Measurements from ENCODE around the gene CTDSP1. TPM values are rescaled to one million over a fixed set of nuclear protein-coding genes. Genes with fewer than 3 reads are reported as not detected.
A peak's percentile ranks its signal among the peaks of the same experiment; 100 is the strongest.

Gene CTDSP1
- total and polyA plus RNA-seq, 8 donors: 43.3 to 188 (median 108) TPM

DNA sequence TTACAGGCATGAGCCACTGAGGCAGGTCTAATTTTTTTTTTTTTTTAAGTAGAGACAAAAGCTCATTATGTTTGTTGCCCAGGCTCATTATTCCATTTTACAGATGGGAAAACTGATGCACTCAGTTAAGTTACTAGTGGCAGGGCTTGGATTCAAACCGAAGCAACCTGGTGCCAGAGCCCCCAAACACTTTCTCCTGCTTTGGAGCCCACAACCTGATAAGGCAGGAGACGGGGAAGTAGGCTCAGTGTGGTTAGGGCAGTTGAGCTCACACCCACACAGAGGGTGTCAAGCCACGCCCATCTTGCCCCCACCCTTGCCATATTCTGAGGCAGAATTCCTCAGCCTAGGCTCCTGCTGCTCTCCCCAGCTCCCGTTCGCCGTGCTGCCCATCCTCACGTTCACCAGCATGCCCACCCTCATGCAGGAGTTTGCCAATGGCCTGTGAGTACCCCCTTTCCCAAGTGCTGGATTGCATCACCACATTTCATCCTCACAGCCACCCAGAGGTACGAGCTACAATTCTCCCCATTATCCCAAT, 5.8 kb upstream of the CTDSP1 start:
- TF ChIP-seq POLR2AphosphoS5 (IDR thresholded peaks at IDR 0.05) (no peak), EP300 (IDR thresholded peaks at IDR 0.05) (no peak), POLR2A (IDR thresholded peaks at IDR 0.05) (no peak)
- TF ChIP-seq, protein P1, sequence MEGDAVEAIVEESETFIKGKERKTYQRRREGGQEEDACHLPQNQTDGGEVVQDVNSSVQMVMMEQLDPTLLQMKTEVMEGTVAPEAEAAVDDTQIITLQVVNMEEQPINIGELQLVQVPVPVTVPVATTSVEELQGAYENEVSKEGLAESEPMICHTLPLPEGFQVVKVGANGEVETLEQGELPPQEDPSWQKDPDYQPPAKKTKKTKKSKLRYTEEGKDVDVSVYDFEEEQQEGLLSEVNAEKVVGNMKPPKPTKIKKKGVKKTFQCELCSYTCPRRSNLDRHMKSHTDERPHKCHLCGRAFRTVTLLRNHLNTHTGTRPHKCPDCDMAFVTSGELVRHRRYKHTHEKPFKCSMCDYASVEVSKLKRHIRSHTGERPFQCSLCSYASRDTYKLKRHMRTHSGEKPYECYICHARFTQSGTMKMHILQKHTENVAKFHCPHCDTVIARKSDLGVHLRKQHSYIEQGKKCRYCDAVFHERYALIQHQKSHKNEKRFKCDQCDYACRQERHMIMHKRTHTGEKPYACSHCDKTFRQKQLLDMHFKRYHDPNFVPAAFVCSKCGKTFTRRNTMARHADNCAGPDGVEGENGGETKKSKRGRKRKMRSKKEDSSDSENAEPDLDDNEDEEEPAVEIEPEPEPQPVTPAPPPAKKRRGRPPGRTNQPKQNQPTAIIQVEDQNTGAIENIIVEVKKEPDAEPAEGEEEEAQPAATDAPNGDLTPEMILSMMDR (IDR thresholded peaks at IDR 0.05): no peak
- no peak overlapping the region for H3K4me3 ChIP-seq
- no peaks in the 10 kb centered on the region for H3K27me3 ChIP-seq
- peaks cover 0 to 5% (median 0%) of the 10 kb centered on the region in 4 donors for H3K36me3 ChIP-seq
- peak overlapping the region in 1 of 5 donors; percentile 100 for H3K27ac ChIP-seq
- H3K4me1 ChIP-seq: peaks cover 20 to 47% (median 34%) of the 10 kb centered on the region in 4 donors
- DNase-seq: no peak
- 50 to 61% (median 59%) methylated on average over 8 of the region's 8 CpGs for WGBS, 5 donors
- intact Hi-C loops (cut with DNase I; ENCODE audit: low total_unique reads): loop anchor here (10.0 kb wide), 1 partner anchor 89 kb away; no protein-coding TSS in a partner anchor
- no peaks in the 10 kb centered on the region for H3K9me3 ChIP-seq

DNA sequence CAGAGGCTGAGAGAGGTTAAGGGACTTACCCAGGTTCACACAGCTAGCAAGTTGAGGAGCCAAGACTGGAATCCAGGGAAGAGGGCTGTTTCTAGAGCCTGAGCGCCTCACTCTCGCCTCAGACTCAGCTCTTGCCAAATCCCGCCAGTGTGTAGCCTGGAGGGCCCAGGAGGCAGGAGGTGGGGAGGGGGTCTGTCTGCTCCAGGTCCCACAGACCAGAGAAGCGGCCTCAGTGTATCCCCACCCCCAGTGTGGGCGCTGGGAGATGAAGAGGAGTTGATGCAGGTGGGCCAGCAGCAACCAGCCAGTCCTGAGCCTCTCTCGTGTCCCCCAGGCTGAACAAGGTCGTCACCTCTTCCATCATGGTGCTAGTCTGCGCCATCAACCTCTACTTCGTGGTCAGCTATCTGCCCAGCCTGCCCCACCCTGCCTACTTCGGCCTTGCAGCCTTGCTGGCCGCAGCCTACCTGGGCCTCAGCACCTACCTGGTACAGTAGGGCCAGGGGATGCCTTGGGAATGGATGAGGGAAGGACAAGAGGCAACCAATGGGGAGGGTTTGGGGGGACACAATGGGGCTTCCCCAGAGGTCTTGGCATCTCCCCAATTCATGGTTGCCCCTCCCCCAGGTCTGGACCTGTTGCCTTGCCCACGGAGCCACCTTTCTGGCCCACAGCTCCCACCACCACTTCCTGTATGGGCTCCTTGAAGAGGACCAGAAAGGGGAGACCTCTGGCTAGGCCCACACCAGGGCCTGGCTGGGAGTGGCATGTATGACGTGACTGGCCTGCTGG, 5.2 kb upstream of the CTDSP1 start:
- WGBS, 5 donors: 76 to 81% (median 77%) methylated on average over 10 to 13 of the region's 13 CpGs
- H3K27ac ChIP-seq: peak overlapping the region; percentile 20 to 100 (median 98)

DNA sequence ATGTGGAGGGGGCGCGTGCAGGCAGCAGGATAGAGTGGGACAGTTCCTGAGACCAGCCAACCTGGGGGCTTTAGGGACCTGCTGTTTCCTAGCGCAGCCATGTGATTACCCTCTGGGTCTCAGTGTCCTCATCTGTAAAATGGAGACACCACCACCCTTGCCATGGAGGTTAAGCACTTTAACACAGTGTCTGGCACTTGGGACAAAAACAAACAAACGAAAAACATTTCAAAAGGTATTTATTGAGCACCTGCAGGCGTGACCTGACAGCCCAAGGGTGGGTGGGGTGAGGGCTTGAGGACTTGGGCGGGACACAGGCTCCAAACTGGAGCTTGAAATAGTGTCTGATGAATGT, 4.6 kb upstream of the CTDSP1 start:
- DNase-seq: no peak
- H3K27ac ChIP-seq: peak overlapping the region; percentile 20 to 100 (median 100)
- intact Hi-C loops (cut with DNase I; ENCODE audit: low total_unique reads): loop anchor here (10.0 kb wide), 1 partner anchor 90 kb away; no protein-coding TSS in a partner anchor
- peaks cover 24 to 50% (median 37%) of the 10 kb centered on the region in 4 donors for H3K4me1 ChIP-seq
- peaks cover 0 to 2% (median 0%) of the 10 kb centered on the region in 4 donors for H3K36me3 ChIP-seq
- peak overlapping the region in 2 of 4 donors; percentile 74 to 94 for H3K4me3 ChIP-seq
- no peaks in the 10 kb centered on the region for H3K27me3 ChIP-seq
- no peaks in the 10 kb centered on the region for H3K9me3 ChIP-seq
- no peak for TF ChIP-seq POLR2A (IDR thresholded peaks at IDR 0.05)
- TF ChIP-seq POLR2AphosphoS5 (IDR thresholded peaks at IDR 0.05): no peak
- TF ChIP-seq, protein P1 (IDR thresholded peaks at IDR 0.05): no peak
- no peak for TF ChIP-seq EP300 (IDR thresholded peaks at IDR 0.05)
- 71 to 91% (median 87%) methylated on average over 6 of the region's 6 CpGs for WGBS, 5 donors

More for the DNA sequence above, 5.2 kb upstream of the CTDSP1 start:
- no peak for DNase-seq
- no peak overlapping the region for H3K4me3 ChIP-seq
- peaks cover 0 to 5% (median 0%) of the 10 kb centered on the region in 4 donors for H3K36me3 ChIP-seq
- H3K9me3 ChIP-seq: no peaks in the 10 kb centered on the region
- H3K4me1 ChIP-seq: peaks cover 24 to 50% (median 37%) of the 10 kb centered on the region in 4 donors
- no peaks in the 10 kb centered on the region for H3K27me3 ChIP-seq
- no peak for TF ChIP-seq POLR2A (IDR thresholded peaks at IDR 0.05)
- TF ChIP-seq, protein P1 (IDR thresholded peaks at IDR 0.05): no peak
- no peak for TF ChIP-seq POLR2AphosphoS5 (IDR thresholded peaks at IDR 0.05)
- TF ChIP-seq EP300 (IDR thresholded peaks at IDR 0.05): no peak
- intact Hi-C loops (cut with DNase I; ENCODE audit: low total_unique reads): loop anchor here (10.0 kb wide), 1 partner anchor 90 kb away; no protein-coding TSS in a partner anchor

DNA sequence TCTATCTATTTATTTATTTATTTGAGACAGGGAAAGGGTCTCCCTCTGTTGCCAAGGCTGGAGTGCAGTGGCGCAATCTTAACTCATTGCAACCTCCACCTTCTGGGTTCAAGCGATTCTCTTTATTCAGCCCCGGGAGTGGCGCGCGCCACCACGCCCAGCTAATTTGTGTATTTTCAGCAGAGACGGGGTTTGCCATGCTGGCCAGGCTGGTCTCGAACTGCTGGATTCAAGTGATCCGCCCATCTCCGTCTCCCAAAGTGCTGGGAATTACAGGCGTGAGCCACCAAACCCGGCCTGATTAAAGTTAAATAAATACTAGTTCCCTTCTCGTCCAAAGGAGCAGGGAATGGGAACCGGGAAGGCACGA, 4.2 kb upstream of the CTDSP1 start:
- H3K9me3 ChIP-seq: no peaks in the 10 kb centered on the region
- 18 to 31% (median 21%) methylated on average over 16 of the region's 16 CpGs for WGBS, 5 donors
- no peaks in the 10 kb centered on the region for H3K27me3 ChIP-seq
- H3K4me1 ChIP-seq: peaks cover 24 to 50% (median 37%) of the 10 kb centered on the region in 4 donors
- no peak for DNase-seq
- TF ChIP-seq POLR2A (IDR thresholded peaks at IDR 0.05) (no peak), POLR2AphosphoS5 (IDR thresholded peaks at IDR 0.05) (no peak), EP300 (IDR thresholded peaks at IDR 0.05) (no peak)
- TF ChIP-seq, protein P1 (IDR thresholded peaks at IDR 0.05): no peak
- no peaks in the 10 kb centered on the region for H3K36me3 ChIP-seq
- peak overlapping the region; percentile 98 to 100 (median 100) for H3K27ac ChIP-seq
- intact Hi-C loops (cut with DNase I; ENCODE audit: low total_unique reads): loop anchor here (10.0 kb wide), 1 partner anchor 91 kb away; no protein-coding TSS in a partner anchor
- peak overlapping the region; percentile 74 to 97 (median 94) for H3K4me3 ChIP-seq
